HL-60 (cell line): ENCODE results near the gene XRCC5.
"Not testable (repeated sequence)": the region's sequence is repeated elsewhere in the genome, so short reads cannot be mapped to it uniquely, and the experiment has no call there.

Experiments
- DNase-seq, 2 experiments: peaks; one replicate each; pipeline ENCODE4 v3.0.0-alpha.2; 2010 to 2020; ENCODE audit warnings: low read depth in 1 of 2, low spot score in 1 of 2
- H3K27ac ChIP-seq: fragments of 250-450 bp; sonication (Bioruptor Pico); replicated peaks from 2 replicates; pipeline ENCODE4 v1.5.1; 2020; ENCODE audit warnings: mild to moderate bottlenecking, moderate library complexity
- H3K27me3 ChIP-seq: fragments of 250-450 bp; sonication (Bioruptor Pico); 2 replicates; pipeline ENCODE4 v1.5.1; 2021; ENCODE audit warnings: mild to moderate bottlenecking, moderate library complexity; ENCODE audit not compliant: insufficient read depth, poor library complexity, severe bottlenecking
- H3K4me3 ChIP-seq: replicated peaks from 2 replicates; pipeline ENCODE4 v1.5.1; 2011; ENCODE audit warnings: mild to moderate bottlenecking, control low read depth, low read length; ENCODE audit not compliant: insufficient read depth
- GABPA ChIP-seq: IDR thresholded peaks from 2 replicates; pipeline ENCODE4 v1.6.1; 2012; ENCODE audit warnings: low read depth
- POLR2AphosphoS5 ChIP-seq: IDR thresholded peaks from 2 replicates; pipeline ENCODE4 v1.6.1; 2012; ENCODE audit warnings: low read depth
- SPI1 ChIP-seq: IDR thresholded peaks from 2 replicates; pipeline ENCODE4 v1.6.1; 2012; ENCODE audit warnings: low read depth, mild to moderate bottlenecking, borderline replicate concordance
- TF ChIP-seq, protein P1 (sequence below): IDR thresholded peaks from one replicate; pipeline ENCODE4 v1.5.1; 2011; ENCODE audit warnings: low read length, control low read depth, inconsistent platforms; ENCODE audit not compliant: insufficient read depth
- TF ChIP-seq, protein P2 (sequence below): IDR thresholded peaks from 2 replicates; pipeline ENCODE4 v1.6.1; 2012; ENCODE audit warnings: low read depth; ENCODE audit not compliant: insufficient replicate concordance

XRCC5 gene

DNA sequence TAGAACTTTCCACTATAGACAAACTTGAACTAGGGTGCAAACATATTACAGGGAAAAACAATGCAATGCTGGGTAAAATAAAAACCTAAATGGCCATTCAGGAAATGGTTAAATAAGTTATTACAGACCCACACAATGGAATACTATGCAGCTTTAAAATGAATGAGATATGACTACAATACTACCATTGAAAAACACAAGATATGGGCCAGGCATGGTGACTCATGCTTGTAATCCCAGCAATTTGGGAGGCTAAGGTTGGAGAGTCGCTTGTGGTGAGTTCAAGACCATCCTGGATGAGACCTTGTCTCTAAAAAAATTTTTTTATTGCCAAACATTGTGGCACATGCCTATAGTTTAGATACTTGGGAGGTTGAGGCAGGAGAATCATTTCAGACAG is 34.4 kb upstream of the XRCC5 start:
- no peak for DNase-seq
- no peak overlapping the region for H3K4me3 ChIP-seq
- no peak overlapping the region for H3K27ac ChIP-seq
- H3K27me3 ChIP-seq: no peaks in the 10 kb centered on the region
- TF ChIP-seq, protein P1, sequence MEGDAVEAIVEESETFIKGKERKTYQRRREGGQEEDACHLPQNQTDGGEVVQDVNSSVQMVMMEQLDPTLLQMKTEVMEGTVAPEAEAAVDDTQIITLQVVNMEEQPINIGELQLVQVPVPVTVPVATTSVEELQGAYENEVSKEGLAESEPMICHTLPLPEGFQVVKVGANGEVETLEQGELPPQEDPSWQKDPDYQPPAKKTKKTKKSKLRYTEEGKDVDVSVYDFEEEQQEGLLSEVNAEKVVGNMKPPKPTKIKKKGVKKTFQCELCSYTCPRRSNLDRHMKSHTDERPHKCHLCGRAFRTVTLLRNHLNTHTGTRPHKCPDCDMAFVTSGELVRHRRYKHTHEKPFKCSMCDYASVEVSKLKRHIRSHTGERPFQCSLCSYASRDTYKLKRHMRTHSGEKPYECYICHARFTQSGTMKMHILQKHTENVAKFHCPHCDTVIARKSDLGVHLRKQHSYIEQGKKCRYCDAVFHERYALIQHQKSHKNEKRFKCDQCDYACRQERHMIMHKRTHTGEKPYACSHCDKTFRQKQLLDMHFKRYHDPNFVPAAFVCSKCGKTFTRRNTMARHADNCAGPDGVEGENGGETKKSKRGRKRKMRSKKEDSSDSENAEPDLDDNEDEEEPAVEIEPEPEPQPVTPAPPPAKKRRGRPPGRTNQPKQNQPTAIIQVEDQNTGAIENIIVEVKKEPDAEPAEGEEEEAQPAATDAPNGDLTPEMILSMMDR: no peak
- no peak for TF ChIP-seq POLR2AphosphoS5
- TF ChIP-seq, protein P2, sequence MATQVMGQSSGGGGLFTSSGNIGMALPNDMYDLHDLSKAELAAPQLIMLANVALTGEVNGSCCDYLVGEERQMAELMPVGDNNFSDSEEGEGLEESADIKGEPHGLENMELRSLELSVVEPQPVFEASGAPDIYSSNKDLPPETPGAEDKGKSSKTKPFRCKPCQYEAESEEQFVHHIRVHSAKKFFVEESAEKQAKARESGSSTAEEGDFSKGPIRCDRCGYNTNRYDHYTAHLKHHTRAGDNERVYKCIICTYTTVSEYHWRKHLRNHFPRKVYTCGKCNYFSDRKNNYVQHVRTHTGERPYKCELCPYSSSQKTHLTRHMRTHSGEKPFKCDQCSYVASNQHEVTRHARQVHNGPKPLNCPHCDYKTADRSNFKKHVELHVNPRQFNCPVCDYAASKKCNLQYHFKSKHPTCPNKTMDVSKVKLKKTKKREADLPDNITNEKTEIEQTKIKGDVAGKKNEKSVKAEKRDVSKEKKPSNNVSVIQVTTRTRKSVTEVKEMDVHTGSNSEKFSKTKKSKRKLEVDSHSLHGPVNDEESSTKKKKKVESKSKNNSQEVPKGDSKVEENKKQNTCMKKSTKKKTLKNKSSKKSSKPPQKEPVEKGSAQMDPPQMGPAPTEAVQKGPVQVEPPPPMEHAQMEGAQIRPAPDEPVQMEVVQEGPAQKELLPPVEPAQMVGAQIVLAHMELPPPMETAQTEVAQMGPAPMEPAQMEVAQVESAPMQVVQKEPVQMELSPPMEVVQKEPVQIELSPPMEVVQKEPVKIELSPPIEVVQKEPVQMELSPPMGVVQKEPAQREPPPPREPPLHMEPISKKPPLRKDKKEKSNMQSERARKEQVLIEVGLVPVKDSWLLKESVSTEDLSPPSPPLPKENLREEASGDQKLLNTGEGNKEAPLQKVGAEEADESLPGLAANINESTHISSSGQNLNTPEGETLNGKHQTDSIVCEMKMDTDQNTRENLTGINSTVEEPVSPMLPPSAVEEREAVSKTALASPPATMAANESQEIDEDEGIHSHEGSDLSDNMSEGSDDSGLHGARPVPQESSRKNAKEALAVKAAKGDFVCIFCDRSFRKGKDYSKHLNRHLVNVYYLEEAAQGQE: no peak
- no peak for TF ChIP-seq GABPA
- TF ChIP-seq SPI1: no peak

DNA sequence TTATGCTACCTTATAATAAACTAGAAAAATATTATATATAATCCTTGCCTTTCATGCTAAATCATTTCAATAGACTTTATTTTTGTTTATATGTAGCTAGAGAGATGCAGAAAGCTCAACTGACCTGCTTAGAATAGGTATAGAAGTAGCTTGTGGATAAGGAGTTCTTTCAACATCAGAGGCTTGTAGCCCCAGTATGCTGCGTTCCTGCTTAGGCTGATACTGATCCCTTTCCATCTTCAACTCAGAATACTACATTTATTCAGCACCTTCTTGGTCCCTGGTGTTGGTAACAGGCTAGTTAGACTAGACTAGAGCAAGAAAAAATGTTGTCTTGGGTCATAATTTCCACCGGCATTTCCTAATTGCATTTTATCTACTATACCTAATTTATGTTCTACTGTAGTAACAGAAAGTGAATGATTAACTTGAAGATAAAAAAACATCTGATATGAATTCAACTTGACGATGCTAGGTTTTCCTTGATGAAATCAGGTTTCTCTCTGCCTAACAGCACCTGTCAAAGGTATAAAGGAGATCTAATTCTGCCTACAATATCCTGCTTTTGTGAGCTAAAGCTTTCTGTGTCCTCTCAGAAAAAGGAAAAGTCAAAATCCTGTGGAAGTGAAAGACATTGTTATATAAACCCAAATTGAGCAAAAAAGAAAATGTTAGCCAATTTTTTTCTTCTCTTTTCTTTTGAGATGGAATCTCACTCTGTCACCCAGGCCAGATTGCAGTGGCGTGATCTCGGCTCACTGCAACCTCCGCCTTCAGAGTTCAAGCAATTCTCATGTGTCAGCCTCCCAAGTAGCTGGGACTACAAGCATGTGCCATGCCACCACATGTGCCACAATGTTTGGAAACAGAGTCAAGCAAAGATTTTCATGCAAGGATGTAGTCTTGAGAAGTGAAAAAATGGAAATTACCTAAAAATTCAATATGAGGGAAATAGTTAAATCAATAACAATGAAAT is 33.4 kb upstream of the XRCC5 start:
- no peak for TF ChIP-seq SPI1
- TF ChIP-seq, protein P2: no peak
- TF ChIP-seq GABPA: no peak
- TF ChIP-seq, protein P1: no peak
- no peak for TF ChIP-seq POLR2AphosphoS5
- peaks cover 7% of the 10 kb centered on the region for H3K27me3 ChIP-seq
- DNase-seq: no peak
- H3K4me3 ChIP-seq: no peak overlapping the region
- H3K27ac ChIP-seq: no peak overlapping the region

DNA sequence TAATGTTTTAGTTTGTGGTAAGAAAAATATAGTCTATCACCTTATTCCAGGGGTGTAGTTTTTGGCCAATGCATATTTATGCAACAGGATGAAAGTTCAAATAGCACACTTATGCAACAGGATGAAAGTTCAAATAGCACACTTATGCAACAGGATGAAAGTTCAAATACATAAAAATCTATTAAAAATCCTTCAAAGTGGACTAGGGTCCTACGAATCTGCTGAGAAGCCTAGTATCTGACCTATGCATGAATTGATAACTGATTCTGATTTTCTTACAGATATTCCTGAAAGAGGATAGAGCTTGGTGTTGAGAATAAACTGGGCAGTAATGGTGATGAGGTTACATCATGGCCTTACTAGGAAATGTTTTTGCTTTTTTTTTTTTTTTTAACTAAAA is 30.4 kb upstream of the XRCC5 start:
- Histone ChIP-seq H3K4me3 (no peak overlapping the region), H3K27me3 (peaks cover 33% of the 10 kb centered on the region), H3K27ac (no peak overlapping the region)
- DNase-seq: peak in 1 of 2 experiments; percentile 6
- TF ChIP-seq POLR2AphosphoS5: no peak
- TF ChIP-seq, protein P1: no peak
- no peak for TF ChIP-seq GABPA
- TF ChIP-seq, protein P2: no peak

DNA sequence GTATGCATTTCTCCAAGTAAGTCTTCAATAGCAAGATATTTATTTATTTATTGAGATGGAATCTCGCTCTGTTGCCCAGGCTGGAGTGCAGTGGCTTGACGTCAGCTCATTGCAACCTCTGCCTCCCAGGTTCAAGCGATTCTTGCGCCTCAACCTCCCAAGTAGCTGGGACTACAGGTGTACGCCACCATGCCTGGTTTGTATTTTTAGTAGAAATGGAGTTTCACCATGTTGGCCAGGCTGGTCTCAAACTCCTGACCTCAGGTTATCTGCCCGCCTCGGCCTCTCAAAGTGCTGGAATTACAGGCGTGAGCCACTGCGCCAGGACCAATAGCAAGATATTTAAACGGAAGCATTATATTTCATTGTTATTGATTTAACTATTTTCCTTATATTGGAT is 29.1 kb upstream of the XRCC5 start:
- H3K27me3 ChIP-seq: peaks cover 35% of the 10 kb centered on the region
- H3K27ac ChIP-seq, DNase-seq, H3K4me3 ChIP-seq: not testable (repeated sequence)
